H1 (cell line): Measurements from ENCODE around the gene OVCA2.
A peak's percentile ranks its signal among the peaks of the same experiment; 100 is the strongest.

Source experiments
- POLR2A ChIP-seq, 2 experiments: IDR thresholded peaks; 1 replicate in 1 of 2; 2 replicates in 1 of 2; pipeline ENCODE4 v1.6.1; 2011; ENCODE audit warnings: low read depth in 2 of 2, low read length in 2 of 2, mild to moderate bottlenecking in 2 of 2; ENCODE audit errors: control extremely low read depth in 1 of 2
- RBBP5 ChIP-seq: IDR thresholded peaks from 2 replicates; pipeline ENCODE4 v1.7.1; 2012; ENCODE audit warnings: low read depth, mild to moderate bottlenecking, inconsistent platforms, low read length, moderate library complexity, borderline replicate concordance
- SP1 ChIP-seq: IDR thresholded peaks from 2 replicates; pipeline ENCODE4 v1.6.1; 2011; ENCODE audit warnings: low read depth, low read length
- TBP ChIP-seq: IDR thresholded peaks from 2 replicates; pipeline ENCODE4 v1.6.1; 2011; ENCODE audit warnings: low read depth, low read length, improper control_type of control experiment
- TF ChIP-seq, protein P1 (sequence below): IDR thresholded peaks from 2 replicates; pipeline ENCODE4 v1.6.1; 2012; ENCODE audit warnings: inconsistent platforms
- TF ChIP-seq, protein P2 (sequence below), 3 experiments: IDR thresholded peaks; 1 replicate in 2 of 3; 2 replicates in 1 of 3; pipeline versions ENCODE4 v1.5.1 to v1.6.1; 2011; ENCODE audit warnings: low read length in 3 of 3, mild to moderate bottlenecking in 3 of 3, inconsistent platforms in 2 of 3, low read depth in 1 of 3, moderate library complexity in 1 of 3; ENCODE audit not compliant: insufficient read depth in 1 of 3; ENCODE audit errors: control extremely low read depth in 1 of 3

DNA sequence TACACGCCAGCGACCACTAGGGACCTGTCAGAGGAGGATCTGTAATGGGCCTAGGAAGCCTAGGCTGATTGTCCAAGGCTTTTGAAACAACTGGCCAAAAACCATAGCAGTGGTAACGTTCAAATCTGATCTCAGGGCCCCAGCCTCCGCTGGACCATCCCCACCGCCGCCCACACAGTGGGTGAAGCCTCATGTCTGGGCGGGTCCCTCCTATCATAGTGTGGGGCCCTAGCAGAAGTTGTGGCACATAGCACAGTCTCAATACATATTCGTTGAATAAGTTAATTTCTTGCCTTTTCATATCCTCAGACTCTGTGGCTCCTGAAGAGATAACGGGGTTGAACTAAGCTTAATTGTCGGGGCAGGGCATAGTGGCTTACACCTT, 11.1 kb upstream of the OVCA2 start:
- TF ChIP-seq RBBP5 (no peak), SP1 (no peak), TBP (no peak), POLR2A (IDR thresholded peaks at IDR 0.05; ENCODE audit: control extremely low read depth in 1 of 2, low read depth in 2 of 2, low read length in 2 of 2) (no peak)
- TF ChIP-seq, protein P1, sequence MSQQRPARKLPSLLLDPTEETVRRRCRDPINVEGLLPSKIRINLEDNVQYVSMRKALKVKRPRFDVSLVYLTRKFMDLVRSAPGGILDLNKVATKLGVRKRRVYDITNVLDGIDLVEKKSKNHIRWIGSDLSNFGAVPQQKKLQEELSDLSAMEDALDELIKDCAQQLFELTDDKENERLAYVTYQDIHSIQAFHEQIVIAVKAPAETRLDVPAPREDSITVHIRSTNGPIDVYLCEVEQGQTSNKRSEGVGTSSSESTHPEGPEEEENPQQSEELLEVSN = no peak
- TF ChIP-seq, protein P2, sequence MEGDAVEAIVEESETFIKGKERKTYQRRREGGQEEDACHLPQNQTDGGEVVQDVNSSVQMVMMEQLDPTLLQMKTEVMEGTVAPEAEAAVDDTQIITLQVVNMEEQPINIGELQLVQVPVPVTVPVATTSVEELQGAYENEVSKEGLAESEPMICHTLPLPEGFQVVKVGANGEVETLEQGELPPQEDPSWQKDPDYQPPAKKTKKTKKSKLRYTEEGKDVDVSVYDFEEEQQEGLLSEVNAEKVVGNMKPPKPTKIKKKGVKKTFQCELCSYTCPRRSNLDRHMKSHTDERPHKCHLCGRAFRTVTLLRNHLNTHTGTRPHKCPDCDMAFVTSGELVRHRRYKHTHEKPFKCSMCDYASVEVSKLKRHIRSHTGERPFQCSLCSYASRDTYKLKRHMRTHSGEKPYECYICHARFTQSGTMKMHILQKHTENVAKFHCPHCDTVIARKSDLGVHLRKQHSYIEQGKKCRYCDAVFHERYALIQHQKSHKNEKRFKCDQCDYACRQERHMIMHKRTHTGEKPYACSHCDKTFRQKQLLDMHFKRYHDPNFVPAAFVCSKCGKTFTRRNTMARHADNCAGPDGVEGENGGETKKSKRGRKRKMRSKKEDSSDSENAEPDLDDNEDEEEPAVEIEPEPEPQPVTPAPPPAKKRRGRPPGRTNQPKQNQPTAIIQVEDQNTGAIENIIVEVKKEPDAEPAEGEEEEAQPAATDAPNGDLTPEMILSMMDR (IDR thresholded peaks at IDR 0.05; ENCODE audit: control extremely low read depth in 1 of 3, insufficient read depth in 1 of 3, low read depth in 1 of 3, low read length in 3 of 3) = peak; percentile 62 to 88 (median 66)
